SK-N-SH (cell line): ENCODE results near the gene WWOX.

Source experiments
- EP300 ChIP-seq, 2 experiments: IDR thresholded peaks; 2 replicates each; pipeline versions ENCODE4 v1.4.0 to v1.6.1; 2012; ENCODE audit warnings: borderline replicate concordance in 1 of 2, low read depth in 1 of 2, low read length in 1 of 2
- GATA2 ChIP-seq: sonication (generic); formaldehyde crosslinking; IDR thresholded peaks from 2 replicates; pipeline ENCODE4 v1.5.0; 2020; ENCODE audit warnings: mild to moderate bottlenecking, missing genetic modification reagents
- POLR2AphosphoS5 ChIP-seq: IDR thresholded peaks from 2 replicates; pipeline ENCODE4 v1.6.1; 2012; ENCODE audit warnings: low read depth, low read length
- TF ChIP-seq, protein P1 (sequence below): fragments of 200-600 bp; sonication (generic); IDR thresholded peaks from 2 replicates; pipeline ENCODE4 v1.6.1; 2017; ENCODE audit warnings: antibody characterized with exemption, mild to moderate bottlenecking, moderate library complexity

DNA sequence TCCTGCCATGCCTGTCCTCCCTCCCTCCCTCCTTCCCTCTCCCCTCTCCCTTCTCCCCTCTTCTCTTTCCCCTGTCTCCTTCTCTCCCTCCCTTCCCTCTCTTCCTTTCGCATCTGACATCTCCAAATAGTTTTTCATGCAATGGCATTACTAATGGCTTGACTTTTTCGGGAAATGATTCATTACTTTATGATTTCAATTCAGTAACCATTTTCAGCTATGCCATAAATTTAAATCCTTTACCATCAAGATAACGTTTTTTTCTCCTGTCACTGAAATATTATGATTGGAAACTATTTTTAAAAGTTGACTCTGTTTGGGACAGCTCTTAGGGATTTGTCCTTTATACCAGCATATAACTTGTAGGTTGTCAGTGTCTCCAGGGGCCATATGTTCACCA is 201.0 kb downstream of the WWOX start:
- TF ChIP-seq, protein P1, sequence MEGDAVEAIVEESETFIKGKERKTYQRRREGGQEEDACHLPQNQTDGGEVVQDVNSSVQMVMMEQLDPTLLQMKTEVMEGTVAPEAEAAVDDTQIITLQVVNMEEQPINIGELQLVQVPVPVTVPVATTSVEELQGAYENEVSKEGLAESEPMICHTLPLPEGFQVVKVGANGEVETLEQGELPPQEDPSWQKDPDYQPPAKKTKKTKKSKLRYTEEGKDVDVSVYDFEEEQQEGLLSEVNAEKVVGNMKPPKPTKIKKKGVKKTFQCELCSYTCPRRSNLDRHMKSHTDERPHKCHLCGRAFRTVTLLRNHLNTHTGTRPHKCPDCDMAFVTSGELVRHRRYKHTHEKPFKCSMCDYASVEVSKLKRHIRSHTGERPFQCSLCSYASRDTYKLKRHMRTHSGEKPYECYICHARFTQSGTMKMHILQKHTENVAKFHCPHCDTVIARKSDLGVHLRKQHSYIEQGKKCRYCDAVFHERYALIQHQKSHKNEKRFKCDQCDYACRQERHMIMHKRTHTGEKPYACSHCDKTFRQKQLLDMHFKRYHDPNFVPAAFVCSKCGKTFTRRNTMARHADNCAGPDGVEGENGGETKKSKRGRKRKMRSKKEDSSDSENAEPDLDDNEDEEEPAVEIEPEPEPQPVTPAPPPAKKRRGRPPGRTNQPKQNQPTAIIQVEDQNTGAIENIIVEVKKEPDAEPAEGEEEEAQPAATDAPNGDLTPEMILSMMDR = no peak
- peak; percentile 22 to 85; a peak in 2 of 4 replicates for TF ChIP-seq EP300 (IDR thresholded peaks at IDR 0.05; ENCODE audit: borderline replicate concordance in 1 of 2, low read depth in 1 of 2, low read length in 1 of 2)
- TF ChIP-seq POLR2AphosphoS5 = no peak
- TF ChIP-seq GATA2 (CRISPR knock-in tag) = no peak
